ENCODE results near the gene KIF26B.

KIF26B gene

GRCh38 chr1:245222931-245223595 is 68.3 kb downstream of the KIF26B start:
- no peak overlapping the region for H3K27ac ChIP-seq (ENCODE audit: low read length)
- H3K27me3 ChIP-seq (ENCODE audit: insufficient read depth, low read length, poor library complexity), result no peaks in the 10 kb centered on the region
- H3K9ac ChIP-seq (ENCODE audit: low read depth, low read length), result no peak overlapping the region
- no peak for TF ChIP-seq EZH2 (IDR thresholded peaks at IDR 0.05; ENCODE audit: borderline replicate concordance, low read depth, low read length, severe bottlenecking)
- TF ChIP-seq CTCF (IDR thresholded peaks at IDR 0.05; ENCODE audit: borderline replicate concordance, extremely low read depth, low read length, poor library complexity, severe bottlenecking), result no peak
- no peaks in the 10 kb centered on the region for H3K79me2 ChIP-seq (ENCODE audit: insufficient read depth, low read length)
- H3K4me3 ChIP-seq (ENCODE audit: low read depth in 1 of 2, low read length in 2 of 2), result no peak overlapping the region
- no peaks in the 10 kb centered on the region for H3K4me1 ChIP-seq (ENCODE audit: insufficient read depth, low read length)
- no peaks in the 10 kb centered on the region for H3K9me3 ChIP-seq (ENCODE audit: insufficient read depth, low read length, severe bottlenecking)
- no peak overlapping the region for H3K4me2 ChIP-seq (ENCODE audit: insufficient read depth, low read length)
- H3K36me3 ChIP-seq (ENCODE audit: insufficient read depth, low read length), result no peaks in the 10 kb centered on the region
- no peak for DNase-seq
- H4K20me1 ChIP-seq (ENCODE audit: insufficient read depth, low read length), result no peaks in the 10 kb centered on the region
- H2AFZ ChIP-seq (ENCODE audit: low read depth, low read length), result no peak overlapping the region
- no peak for ATAC-seq (ENCODE audit: insufficient read depth, low read depth)

GRCh38 chr1:245225322-245226202 is 70.8 kb downstream of the KIF26B start:
- no peak overlapping the region for H3K27ac ChIP-seq (ENCODE audit: low read length)
- no peak for TF ChIP-seq EZH2 (IDR thresholded peaks at IDR 0.05; ENCODE audit: borderline replicate concordance, low read depth, low read length, severe bottlenecking)
- TF ChIP-seq CTCF (IDR thresholded peaks at IDR 0.05; ENCODE audit: borderline replicate concordance, extremely low read depth, low read length, poor library complexity, severe bottlenecking), result no peak
- H3K9me3 ChIP-seq (ENCODE audit: insufficient read depth, low read length, severe bottlenecking), result no peaks in the 10 kb centered on the region
- ATAC-seq (ENCODE audit: insufficient read depth, low read depth) (no peak), DNase-seq (no peak)
- no peak overlapping the region for H3K4me3 ChIP-seq (ENCODE audit: low read depth in 1 of 2, low read length in 2 of 2)
- H2AFZ ChIP-seq (ENCODE audit: low read depth, low read length), result no peak overlapping the region
- no peaks in the 10 kb centered on the region for H3K27me3 ChIP-seq (ENCODE audit: insufficient read depth, low read length, poor library complexity)
- H3K36me3 ChIP-seq (ENCODE audit: insufficient read depth, low read length), result no peaks in the 10 kb centered on the region
- H4K20me1 ChIP-seq (ENCODE audit: insufficient read depth, low read length), result no peaks in the 10 kb centered on the region
- no peaks in the 10 kb centered on the region for H3K4me1 ChIP-seq (ENCODE audit: insufficient read depth, low read length)
- H3K79me2 ChIP-seq (ENCODE audit: insufficient read depth, low read length), result no peaks in the 10 kb centered on the region
- H3K4me2 ChIP-seq (ENCODE audit: insufficient read depth, low read length), result no peak overlapping the region
- H3K9ac ChIP-seq (ENCODE audit: low read depth, low read length), result no peak overlapping the region

- H3K4me1 ChIP-seq (ENCODE audit: insufficient read depth, low read length), result no peaks in the 10 kb centered on the region
- H3K79me2 ChIP-seq (ENCODE audit: insufficient read depth, low read length), result no peaks in the 10 kb centered on the region
- H3K9ac ChIP-seq (ENCODE audit: low read depth, low read length), result no peak overlapping the region
- no peaks in the 10 kb centered on the region for H3K36me3 ChIP-seq (ENCODE audit: insufficient read depth, low read length)
- no peaks in the 10 kb centered on the region for H3K9me3 ChIP-seq (ENCODE audit: insufficient read depth, low read length, severe bottlenecking)
- H4K20me1 ChIP-seq (ENCODE audit: insufficient read depth, low read length), result no peaks in the 10 kb centered on the region
- H3K27me3 ChIP-seq (ENCODE audit: insufficient read depth, low read length, poor library complexity), result no peaks in the 10 kb centered on the region
- no peak overlapping the region for H2AFZ ChIP-seq (ENCODE audit: low read depth, low read length)
- TF ChIP-seq EZH2 (IDR thresholded peaks at IDR 0.05; ENCODE audit: borderline replicate concordance, low read depth, low read length, severe bottlenecking) (no peak), CTCF (IDR thresholded peaks at IDR 0.05; ENCODE audit: borderline replicate concordance, extremely low read depth, low read length, poor library complexity, severe bottlenecking) (no peak)
- no peak overlapping the region for H3K4me2 ChIP-seq (ENCODE audit: insufficient read depth, low read length)
- ATAC-seq (ENCODE audit: insufficient read depth, low read depth) (no peak), DNase-seq (no peak)
- no peak overlapping the region for H3K4me3 ChIP-seq (ENCODE audit: low read depth in 1 of 2, low read length in 2 of 2)
- H3K27ac ChIP-seq (ENCODE audit: low read length), result no peak overlapping the region
Measured at GRCh38 chr1:245226203-245226499, 71.4 kb downstream of the KIF26B start.

Data from DND-41 (cell line).